Activated CD8-positive, alpha-beta memory T cell treated with anti-CD3 and anti-CD28 coated beads, Interleukin-2, amount 50 U/mL, for 24 hours (primary cell): ENCODE results near the gene POC1A.
A peak's percentile ranks its signal among the peaks of the same experiment; 100 is the strongest.

Experiments
- DNase-seq: peaks from one replicate; pipeline ENCODE4 v3.0.0-alpha.2; 2020; ENCODE audit errors: extremely low read depth

Gene POC1A

DNA sequence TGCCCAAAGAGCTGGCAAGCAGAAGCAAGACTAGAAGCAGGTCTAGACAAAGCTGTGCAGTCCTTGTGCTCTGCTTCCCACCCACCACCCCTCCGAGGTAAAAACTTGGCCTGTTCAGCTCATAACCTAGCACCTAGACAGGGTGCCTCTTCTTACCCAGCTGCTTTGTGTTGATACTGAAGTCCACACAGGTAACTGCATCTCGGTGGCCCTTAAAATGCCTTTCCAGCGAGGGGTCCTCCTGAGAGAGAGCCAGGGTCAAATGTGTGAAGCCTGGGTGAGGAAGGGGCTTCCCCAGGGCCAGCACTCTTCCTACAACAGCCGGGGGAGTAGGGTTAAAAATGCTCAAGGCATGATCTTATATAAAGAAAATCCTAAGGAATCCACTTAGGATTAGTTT is 3.4 kb downstream of the POC1A start:
- no peak for DNase-seq

DNA sequence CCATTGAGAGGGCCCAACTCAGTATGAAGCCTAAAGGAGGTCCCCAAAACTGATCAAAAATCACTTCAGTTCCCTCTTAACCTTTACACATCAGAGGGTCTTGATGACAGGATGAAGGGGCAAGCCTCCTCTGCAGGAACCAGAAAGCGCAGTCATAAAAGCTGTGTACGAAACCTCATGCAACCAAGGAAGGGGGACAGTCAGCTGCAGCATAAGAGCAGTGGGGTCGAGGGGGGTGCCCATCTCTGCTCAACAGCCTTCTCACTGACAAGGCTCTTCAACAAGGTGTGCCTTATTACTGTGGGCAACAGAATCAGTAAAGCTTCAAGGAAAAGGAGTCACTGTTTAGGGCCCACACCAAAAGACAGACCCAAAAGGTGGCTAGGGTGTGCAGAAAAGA is 3.9 kb downstream of the POC1A start:
- no peak for DNase-seq

DNA sequence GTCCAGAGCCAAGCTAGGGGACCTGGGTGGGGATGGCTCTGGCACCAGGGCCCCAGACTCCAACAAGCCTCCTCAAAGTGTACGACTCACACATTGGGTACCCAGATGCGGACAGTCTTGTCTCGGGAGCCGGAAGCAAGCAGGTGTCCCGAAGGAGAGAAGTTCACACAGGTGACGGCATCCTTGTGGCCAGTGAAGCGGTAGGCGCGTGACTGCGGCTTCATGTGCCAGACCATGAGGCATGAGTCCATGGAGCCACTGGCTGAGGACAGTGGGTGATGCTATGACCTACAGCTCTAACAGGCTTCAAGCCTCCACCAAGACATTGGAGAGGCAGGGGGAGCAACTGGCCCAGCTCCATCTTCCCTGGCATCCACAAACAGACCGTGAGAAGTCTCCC is 4.5 kb downstream of the POC1A start:
- no peak for DNase-seq

DNA sequence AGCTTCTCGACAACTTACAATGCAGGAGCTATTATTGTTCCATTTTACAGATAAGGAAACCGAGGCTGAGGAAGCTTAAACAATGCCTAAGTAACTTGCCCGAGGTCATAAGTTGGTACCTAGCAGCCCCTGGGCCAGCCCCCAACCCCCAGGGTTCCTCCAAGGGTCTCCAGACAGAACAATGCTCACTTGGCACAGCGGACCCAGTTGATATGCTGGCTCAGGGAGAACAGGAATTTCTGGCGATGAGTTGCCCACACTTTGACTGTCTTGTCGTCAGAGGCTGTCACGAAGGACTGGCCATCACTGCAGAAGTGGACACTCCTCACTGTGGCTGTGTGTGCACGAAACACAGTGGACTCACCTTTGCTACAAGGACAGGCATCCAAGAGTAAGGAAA is 5.2 kb downstream of the POC1A start:
- DNase-seq, result no peak

DNA sequence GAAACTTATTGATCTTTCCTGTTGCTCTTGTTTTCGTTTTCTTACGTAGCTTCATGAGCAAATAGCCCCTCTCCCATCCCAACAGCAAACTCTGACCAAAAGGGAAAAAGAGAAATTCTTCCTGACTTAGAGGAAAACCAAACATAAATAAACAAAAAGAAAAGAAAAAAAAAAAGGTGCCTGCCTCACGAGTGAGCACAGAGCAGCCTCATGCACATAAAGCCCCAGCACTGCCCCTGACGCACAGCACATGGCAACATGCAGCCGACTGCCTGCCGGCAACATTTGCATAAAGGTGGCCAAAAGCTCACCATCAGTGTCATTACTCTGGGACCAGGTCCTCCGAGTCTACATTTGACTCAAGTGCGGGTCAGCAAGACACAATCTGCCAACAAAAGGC is 6.4 kb downstream of the POC1A start:
- no peak for DNase-seq

DNA sequence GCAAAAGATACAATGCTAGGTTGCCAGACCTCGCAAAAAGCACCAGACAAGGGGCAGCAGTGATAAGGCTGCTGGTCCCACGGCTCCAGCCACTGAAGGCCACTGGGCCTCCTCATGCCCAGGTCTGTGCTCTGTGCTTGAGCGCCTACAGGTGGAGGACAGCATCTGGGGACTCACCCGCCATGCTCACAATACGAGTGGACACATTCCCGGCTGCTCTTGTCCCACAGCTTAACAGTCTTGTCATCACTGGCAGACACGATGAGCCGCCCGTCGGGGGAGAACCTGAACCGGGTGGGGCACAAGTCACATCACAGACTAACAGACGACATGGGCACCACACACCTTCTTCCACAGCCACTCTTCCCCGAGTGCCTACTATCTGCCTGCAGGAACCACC is 7.4 kb downstream of the POC1A start:
- no peak for DNase-seq

DNA sequence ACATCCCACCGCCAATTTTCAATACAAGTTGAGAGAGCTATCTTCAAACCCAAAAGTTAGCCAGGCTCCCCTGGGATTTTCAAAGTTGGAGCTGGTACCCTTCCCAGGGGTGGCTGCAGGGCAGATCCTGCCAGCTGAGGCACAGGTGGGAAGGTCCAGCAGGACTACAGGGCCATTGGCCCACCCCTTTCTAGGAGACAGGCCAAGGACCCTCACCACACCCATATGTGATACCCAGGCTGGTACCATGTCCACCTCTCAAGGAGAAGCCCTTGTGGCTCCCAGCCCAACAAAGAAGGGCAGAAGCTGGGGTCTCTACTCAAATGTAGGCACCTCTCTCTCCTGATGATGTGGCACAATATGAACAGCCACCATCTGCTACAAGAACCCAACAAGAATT is 8.0 kb downstream of the POC1A start:
- DNase-seq, result no peak

DNA sequence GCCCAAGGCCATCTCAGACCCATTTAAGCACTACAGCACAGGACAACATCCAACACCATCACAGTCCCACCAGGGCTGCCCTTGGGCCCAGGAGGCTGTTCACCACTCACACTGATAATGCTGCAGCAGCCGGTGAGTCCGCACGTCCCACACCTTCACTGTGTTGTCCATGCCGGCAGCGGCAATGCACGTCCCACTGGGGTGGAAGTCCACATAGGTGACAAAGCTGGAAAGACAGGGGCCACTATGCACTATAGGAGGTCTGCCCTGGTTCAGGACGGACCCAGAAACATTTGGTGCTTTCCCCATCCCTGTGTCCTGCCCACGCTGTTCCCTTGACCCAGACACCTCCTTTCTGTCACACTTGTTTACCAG is 8.5 kb downstream of the POC1A start:
- no peak for DNase-seq

DNA sequence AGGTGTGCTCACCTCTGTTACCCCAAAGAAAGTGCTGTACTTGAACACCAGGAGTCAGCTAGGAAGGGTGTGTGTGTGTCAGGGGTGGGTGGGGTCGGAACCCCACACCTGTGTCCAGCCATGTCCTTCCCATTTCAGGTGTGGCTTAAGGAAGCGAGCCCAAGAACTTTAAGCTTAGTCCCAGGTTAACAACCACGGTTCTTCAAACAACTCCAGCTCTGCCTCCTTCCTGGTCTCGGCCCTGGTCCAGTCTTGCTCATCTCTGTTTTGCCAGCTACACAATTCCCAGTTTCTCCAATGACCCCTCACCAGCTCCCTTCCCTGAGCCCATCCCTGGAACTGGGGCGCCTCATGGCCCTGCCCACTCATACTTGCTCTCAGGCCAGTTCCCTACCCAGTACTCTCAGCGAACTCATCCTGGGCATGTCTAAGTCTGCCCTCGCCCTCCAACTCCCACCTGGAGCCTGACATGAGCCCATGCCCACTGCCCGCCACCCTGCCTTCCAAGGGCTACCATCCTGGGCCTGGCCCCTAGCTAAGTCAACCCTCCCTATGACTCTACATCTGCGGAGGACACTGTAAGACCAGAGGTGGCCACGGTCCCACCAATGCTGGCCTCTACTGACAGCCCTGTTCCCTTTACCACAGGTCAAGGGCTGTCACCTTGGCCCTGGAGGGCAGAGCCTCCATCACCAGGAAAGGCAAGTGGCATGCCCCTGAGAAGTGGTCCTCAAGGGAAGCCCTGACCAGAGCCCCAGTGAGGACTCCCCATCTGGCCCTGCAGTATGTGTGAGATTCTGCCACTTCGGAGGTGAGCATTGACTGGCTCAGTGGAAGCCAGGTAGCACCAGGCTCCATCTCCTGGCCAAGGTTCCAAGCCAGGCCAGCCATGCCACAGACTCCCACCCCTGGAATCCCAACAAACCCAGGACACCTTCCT is 9.2 kb downstream of the POC1A start:
- DNase-seq, result no peak

DNA sequence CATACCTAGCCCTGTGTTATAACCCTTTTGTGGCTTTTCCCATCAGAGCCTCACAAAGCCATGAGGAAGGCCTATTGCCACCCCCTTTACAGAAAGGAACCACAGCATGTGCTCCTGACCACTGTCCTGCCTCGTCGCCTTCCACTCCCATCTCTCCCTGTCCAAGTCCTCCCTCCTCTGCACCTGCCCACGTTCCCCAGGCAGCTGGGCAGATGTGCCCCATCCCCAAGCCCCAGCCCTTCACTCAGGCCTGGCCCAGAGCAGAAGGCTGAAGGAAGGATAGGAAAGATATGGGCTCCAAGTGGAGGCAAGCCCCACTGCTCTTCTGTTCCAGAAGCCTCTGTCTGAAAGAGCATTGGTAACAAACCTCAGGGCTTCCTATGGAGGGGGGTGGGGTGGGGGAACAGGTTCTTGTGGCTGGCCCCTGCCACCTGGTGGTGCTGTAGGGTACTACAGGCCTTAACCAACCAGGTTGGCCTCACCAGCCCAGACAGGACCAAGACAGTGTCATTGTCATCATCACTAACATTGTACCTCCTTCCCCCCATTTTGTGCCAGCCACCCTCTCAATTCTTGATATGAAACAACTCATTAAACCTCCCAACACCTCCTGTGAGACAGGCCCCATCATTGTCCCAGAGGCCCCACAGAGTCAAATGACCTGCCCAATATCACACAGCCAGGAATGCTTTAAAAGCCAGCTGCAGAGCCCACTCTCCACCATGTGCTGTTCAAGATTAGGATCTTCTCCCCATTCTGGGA is 10.0 kb downstream of the POC1A start:
- DNase-seq, result peak; percentile 63

DNA sequence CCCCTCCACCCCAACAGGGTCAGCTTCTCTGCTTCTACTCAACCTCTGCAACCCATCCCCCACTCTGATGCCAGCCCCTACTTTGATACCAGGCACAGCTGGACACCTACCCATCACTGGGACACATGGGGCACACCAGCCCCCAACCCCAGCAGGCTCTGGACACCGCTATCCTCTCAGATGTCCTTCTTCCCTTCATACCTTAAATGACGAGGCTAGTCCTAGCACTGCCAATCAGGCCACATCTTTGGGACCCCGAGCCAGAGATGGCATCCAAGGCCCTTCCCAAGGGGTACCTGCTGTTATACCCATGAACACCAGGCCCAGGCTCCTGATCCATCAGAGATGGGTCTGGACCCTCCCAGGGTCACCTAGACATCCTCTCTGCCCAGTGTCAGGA is 10.6 kb downstream of the POC1A start:
- DNase-seq, result no peak

DNA sequence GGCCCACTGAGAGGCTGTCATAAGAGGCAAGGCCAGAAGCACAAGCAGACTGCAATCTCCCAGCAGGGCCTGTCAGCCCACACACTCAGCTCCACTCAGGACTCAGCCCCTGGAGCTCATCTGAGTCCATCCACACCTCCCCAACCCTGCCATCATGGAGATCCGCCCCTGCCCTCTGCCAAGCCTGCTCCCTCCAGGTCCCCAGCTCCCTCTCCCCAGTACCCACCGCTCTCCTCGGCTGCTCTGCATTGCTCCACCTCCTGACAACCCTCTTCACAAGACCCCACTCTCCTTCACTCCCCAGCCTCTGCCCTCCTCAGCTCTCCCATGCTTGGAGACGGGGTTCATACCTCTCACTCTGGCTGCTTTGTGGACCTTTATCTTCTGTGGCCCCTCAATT is 11.1 kb downstream of the POC1A start:
- no peak for DNase-seq

DNA sequence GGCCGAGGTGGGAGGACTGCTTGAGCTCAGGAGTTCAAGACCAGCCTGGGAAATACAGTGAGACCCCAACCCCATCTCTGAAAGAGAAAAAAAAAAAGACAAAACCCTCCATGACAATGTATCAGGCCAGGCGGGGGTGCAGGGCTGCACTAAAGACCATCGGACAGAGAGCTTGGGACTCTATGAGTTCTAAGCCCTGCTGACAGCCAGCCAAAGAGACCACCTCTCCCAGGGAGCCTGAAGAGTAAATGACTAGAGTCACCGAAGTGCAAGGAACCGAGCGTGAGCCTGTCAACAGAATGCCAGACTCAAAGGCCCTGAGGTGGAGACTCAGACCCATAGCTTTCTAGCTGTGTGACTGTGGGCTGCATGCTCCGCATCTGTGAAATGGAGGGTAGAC is 12.5 kb downstream of the POC1A start:
- no peak for DNase-seq

DNA sequence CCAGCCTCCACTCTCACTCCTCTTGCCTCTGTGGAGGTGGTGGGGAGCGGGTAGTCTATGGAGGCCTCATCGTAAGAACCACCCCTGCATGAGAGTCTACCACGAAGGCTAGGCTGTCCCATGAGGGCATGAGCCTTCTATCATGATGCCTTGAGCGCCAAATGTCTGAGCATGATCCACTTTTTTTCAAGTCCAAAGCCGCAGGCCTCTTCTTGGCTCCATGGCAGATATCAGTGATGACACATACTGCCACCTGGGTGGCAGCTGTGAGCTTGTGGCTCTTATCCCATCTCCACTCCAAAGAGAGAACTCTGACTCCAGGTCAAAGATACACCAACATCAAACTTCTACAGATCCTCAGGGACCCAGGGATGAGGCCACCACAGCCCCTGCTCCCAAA is 13.5 kb downstream of the POC1A start:
- DNase-seq, result no peak

DNA sequence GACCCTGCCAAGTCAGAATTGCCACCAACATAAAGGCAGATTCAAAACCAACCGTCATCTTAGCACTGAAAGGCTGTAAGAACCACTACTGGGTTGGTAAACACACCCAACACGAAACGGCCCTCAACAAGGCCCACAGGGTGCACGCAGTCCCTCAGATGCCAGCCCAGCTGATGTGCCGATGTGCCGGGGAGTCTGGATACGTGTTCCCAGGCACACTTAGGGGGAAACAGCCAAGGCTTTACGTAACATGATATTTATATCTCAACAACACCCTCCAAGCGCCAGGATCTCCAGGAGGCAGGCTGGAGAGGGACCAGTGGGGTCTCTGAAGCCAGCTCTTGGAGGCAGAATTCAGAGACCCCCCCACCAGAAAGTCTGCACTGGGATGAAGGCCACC is 14.2 kb downstream of the POC1A start:
- DNase-seq, result no peak

DNA sequence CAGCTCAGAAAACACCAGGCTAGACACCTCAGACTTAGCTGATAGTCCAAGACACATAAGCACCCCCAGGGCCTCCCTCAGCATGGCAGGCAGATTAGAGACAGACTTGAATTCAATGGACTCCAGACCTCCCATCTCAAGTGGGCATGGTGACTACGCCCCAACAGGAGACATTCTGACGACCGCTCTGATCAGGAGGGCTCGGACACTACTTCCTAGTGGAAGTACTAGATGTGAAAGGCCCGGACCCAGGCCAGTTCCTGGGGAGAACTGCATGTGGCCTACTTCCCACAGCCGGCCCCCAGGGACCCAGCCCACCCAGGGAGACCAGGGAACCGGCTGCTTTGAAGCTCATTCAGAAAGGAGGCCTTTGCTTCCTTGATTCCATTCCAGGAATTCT is 16.9 kb downstream of the POC1A start:
- no peak for DNase-seq

DNA sequence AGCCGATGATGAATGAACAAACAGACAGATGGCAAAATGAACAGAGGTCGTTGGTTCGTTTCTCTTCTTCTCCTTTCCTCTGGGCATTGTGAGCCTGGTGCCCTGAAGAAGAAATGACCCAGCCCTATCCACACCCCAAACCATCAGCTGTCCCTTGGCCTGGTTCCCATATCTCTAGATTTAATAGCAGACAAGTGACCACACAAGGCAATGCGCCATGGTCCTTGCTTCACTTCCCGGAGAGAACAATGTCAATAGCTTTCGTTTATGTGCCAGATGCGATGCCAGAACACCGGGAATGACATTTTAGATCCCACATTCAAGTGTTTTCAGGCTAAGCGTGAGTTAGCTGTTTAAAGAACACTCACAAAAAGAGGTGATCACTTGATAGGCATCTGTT is 17.7 kb downstream of the POC1A start:
- DNase-seq, result no peak

DNA sequence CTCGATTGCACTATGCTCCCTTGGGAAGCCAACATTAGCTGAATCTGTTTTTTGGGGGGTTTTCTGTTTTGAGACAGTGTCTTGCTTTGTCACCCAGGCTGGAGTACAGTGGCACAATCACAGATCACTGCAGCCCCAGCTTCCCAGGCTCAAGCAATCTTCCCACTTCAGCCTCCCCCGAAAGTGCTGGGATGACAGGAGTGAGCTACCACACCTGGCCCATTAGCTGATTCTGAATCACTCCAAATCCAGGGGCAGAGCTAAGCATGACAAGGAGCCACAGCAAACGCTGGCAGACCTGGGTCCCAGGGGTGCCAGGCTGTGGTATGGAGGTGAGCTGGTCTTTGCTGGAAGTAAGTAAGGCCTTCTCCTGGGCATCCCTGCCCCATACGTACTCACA is 18.9 kb downstream of the POC1A start:
- no peak for DNase-seq

DNA sequence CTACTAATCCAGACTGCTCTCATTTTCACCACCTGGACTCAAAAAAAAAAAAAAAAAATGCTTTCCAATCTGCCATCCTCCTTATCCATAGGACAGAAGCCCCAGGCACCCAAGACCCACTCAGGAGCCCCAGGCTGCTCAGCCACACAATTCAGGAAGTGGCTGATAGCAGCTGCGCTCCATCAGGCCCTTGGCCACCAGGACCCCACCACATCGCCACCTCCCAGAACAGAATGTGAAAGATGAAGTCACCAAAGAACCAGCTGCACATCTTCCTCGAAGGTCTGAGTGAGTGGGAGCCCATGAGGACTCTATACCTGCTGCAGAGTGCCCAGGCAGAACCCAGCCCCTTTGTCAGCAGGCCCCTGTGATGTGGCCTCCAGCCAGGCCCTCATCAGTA is 19.5 kb downstream of the POC1A start:
- no peak for DNase-seq

DNA sequence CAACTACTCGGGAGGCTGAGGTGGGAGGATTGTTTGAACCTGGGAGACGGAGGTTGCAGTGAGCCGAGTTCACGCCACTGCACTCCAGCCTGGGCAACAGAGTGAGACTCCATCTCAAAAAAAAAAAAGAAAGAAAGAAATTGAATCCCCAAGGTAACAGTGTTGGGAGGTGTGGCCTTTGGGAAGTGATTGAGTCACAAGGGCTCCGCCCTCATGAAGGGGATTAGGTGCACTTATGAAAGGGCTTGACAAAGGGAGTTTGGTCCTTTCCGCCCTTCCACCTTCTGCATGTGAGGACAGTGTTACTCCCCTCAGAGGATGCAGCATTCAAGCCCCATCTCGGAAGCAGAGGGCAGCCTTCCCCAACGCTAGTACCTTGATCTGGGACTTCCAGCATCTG is 21.3 kb downstream of the POC1A start:
- DNase-seq, result no peak

DNA sequence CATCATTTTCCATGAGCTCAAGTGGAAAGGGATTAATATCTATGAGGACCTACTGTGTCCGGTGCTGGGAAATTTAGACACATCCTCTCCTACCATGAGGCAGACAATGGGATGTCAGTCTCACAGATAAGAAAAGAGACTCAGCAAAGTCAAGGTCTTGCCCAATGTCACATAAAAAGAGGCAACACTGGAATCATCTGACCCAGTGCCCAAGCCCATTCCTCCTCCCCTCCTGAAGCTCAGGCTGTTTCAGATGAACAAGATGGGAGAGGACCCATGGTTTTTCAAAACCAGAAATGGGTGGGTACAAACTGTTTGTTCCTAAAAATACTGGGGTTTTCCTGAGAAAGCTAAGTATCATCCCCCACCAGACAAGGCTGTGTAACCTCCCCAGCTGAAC is 22.2 kb downstream of the POC1A start:
- no peak for DNase-seq

DNA sequence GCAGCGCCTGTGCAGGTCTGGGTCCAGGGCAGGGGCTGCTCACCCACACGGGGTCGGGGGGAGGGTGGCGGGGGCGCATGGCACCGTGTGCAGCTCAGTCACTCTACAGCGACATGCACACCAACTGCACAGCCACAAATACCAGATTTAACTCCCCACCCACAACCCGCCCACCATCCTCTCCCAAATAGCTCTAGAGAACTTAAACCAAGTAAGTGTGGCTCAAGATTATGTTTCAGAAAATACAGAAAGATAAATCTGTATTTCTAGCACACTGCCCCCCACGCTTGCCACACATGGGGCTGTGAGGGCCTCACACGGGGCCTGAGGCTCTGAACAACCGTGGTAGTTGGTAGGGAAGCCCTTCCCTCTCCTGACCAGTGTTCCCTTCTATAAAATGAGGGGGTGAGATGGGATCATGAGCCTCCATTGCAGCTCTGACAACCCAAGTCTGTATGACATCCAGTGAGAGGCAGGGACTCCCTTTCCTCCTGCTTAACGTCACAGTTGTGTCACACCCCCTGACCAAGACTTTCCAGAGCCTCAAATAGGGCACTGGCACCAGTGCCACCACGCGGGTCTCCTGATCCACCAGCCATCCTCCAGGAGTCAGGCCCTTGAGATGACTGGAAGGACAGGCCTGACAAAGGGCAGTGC is 23.1 kb downstream of the POC1A start:
- no peak for DNase-seq
